B cell (primary cell): ENCODE data around the gene ARGFX.

Experiments used
- CTCF ChIP-seq: fragments of 200-600 bp; IDR thresholded peaks from one replicate; pipeline ENCODE4 v1.8.0; 2022; ENCODE audit warnings: antibody characterized with exemption, mild to moderate bottlenecking
- EZH2 ChIP-seq: IDR thresholded peaks from 2 replicates; pipeline ENCODE4 v1.6.1; 2012; ENCODE audit warnings: borderline replicate concordance, low read depth, mild to moderate bottlenecking, moderate library complexity, low read length; ENCODE audit not compliant: insufficient read depth, poor library complexity, severe bottlenecking

GRCh38 chr3:121598564-121598963, 30.8 kb downstream of the ARGFX start:
- TF ChIP-seq CTCF (no peak), EZH2 (no peak)
